HL-60/S4 treated with phorbol 12-myristate 13-acetate at 8.2 ng/mL for 4 days and 3 days (cell line): ENCODE measurements around the gene FCMR.

Experiments used
- in situ Hi-C: fragments of 300-500 bp; cut with MboI; formaldehyde crosslinking; loops from 2 replicates; pipeline ENCODE4 v1.15.0; 2022; ENCODE audit warnings: low sequenced_read_pairs

FCMR gene

GRCh38 chr1:206904423-206905142, 17.2 kb downstream of the FCMR start:
- in situ Hi-C loops, result loop anchor here (25.0 kb wide), 1 partner anchor 167 kb away; no protein-coding TSS in a partner anchor

GRCh38 chr1:206903687-206904086, 18.1 kb downstream of the FCMR start:
- in situ Hi-C loops, result loop anchor here (25.0 kb wide), 1 partner anchor 166 kb away; no protein-coding TSS in a partner anchor

- in situ Hi-C loops, result loop anchor here (25.0 kb wide), 1 partner anchor 165 kb away; no protein-coding TSS in a partner anchor
Observed at GRCh38 chr1:206902702-206903101, 19.0 kb downstream of the FCMR start.

GRCh38 chr1:206901944-206902343, 19.8 kb downstream of the FCMR start:
- in situ Hi-C loops, result loop anchor here (25.0 kb wide), 1 partner anchor 165 kb away; no protein-coding TSS in a partner anchor

- in situ Hi-C loops, result loop anchor here (25.0 kb wide), 1 partner anchor 163 kb away; no protein-coding TSS in a partner anchor
Observed at GRCh38 chr1:206900149-206900548, 21.6 kb downstream of the FCMR start.

GRCh38 chr1:206899717-206900116, 22.0 kb downstream of the FCMR start:
- in situ Hi-C loops, result loop anchor here (25.0 kb wide), 1 partner anchor 162 kb away; no protein-coding TSS in a partner anchor

- in situ Hi-C loops, result no loop called here
Observed at GRCh38 chr1:206898915-206899431, 22.8 kb downstream of the FCMR start.

- in situ Hi-C loops, result no loop called here
Observed at GRCh38 chr1:206898089-206898914, 23.4 kb downstream of the FCMR start.

- in situ Hi-C loops, result no loop called here
Observed at GRCh38 chr1:206897175-206897574, 24.6 kb downstream of the FCMR start, which contains the start of gene IL24. TSS of gene IL24 (plus strand) at chr1:206897443. CDS start at chr1:206897833, 390 bp downstream.

GRCh38 chr1:206896261-206896660, 25.5 kb downstream of the FCMR start:
- in situ Hi-C loops, result no loop called here

- in situ Hi-C loops, result no loop called here
Observed at GRCh38 chr1:206895837-206896242, 25.9 kb downstream of the FCMR start.

GRCh38 chr1:206895325-206895724, 26.4 kb downstream of the FCMR start:
- in situ Hi-C loops, result no loop called here

- in situ Hi-C loops, result no loop called here
Observed at GRCh38 chr1:206893380-206893779, 28.4 kb downstream of the FCMR start.

- in situ Hi-C loops, result no loop called here
Observed at GRCh38 chr1:206892351-206892984, 29.3 kb downstream of the FCMR start.

- in situ Hi-C loops, result no loop called here
Observed at GRCh38 chr1:206891412-206891811, 30.3 kb downstream of the FCMR start.

GRCh38 chr1:206890125-206891060, 31.3 kb downstream of the FCMR start:
- in situ Hi-C loops, result no loop called here

GRCh38 chr1:206887701-206888100, 34.0 kb downstream of the FCMR start:
- in situ Hi-C loops, result no loop called here

GRCh38 chr1:206886831-206887230, 34.9 kb downstream of the FCMR start:
- in situ Hi-C loops, result no loop called here

GRCh38 chr1:206885341-206886060, 36.2 kb downstream of the FCMR start:
- in situ Hi-C loops, result no loop called here
